Globus pallidus (tissue), 1 donor: ENCODE results near the gene FBXL7.
A peak's percentile ranks its signal among the peaks of the same experiment; 100 is the strongest.
"Not testable (repeated sequence)": the region's sequence is repeated elsewhere in the genome, so short reads cannot be mapped to it uniquely, and the experiment has no call there.

Experiments
- DNase-seq: peaks from one replicate; pipeline ENCODE4 v3.0.0-alpha.2; 2015; ENCODE audit warnings: low spot score

FBXL7 gene

GRCh38 chr5:15808577-15808976, 308.6 kb downstream of the FBXL7 start:
- no peak for DNase-seq

DNA sequence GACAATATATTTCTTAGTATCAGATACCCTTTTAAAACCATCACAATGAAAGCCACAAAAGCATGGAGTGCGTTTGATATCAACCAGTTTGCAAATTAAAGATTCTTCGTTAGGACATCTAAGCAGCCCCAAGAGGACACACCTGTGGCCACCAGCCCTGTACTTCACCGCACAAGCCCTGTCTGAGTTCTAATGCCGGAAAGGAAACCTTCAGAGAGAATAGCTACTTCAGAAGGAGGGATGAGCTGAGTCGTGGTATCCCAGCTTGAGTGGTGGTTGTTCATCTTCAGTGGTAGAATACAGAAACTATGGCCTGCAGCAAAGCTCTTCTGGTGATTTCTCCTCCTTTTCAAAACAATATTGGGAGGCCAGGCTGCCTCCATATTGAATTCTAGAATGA, 319.6 kb downstream of the FBXL7 start:
- no peak for DNase-seq

- DNase-seq = no peak
These were observed 321.5 kb downstream of the FBXL7 start for GRCh38 chr5:15821506-15821905.

GRCh38 chr5:15823398-15823797, 323.4 kb downstream of the FBXL7 start:
- no peak for DNase-seq

DNA sequence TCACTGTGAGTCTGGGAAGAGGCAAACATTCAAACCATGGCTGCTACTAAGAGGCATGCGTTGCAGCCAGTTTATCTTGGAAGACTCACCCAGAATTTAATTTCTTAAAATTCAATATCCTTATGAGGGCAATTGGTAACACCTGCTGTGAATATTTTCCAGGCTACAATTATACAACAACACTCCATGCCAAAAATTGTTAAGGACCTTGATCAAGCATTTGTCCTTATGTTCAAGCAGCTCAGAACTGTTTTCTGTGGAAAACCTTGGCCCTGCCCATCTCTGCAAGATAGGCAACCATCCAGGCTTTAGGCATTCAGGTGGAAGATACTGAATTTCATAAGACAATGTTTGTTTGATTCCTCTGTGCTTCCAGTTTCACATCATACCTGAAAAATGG, 327.8 kb downstream of the FBXL7 start:
- DNase-seq = no peak

DNA sequence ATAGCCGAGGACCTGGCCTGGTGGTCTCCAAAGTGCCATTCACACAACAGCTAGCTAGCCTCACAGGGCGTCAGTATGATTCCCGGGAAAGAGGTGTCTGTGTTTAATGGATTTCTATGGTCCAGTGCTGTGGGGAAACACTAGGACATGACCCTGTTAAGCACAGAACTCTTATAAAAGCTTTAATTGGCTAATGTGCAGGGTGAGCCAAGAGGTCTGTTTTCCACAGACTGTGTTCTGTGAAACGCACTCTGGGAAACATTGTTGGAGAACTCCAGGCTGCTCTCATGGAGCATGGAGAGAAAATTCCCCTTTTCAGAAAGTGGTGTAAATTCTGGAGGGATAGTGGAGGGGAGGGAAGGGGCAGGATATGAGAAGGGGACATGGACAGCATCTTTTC, 331.4 kb downstream of the FBXL7 start:
- DNase-seq = no peak

DNA sequence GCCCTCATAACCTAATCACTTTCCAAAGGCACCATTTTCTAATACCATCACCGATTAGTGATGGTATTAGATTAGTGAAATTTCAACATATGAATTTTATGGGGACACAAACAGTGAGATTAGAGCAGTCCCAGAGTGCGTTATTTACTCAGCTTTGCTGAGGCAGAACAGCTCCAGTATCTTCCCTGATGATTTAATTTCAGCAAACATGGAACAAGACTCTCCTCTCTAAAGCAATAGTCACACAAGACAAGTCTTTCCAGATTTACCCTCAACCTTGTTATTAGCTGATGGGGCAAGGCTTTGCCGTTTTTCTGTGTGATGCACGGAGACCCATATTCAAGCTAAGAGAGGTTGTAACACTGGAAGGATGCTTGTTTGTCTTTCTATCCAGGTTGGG, 333.4 kb downstream of the FBXL7 start:
- no peak for DNase-seq

DNA sequence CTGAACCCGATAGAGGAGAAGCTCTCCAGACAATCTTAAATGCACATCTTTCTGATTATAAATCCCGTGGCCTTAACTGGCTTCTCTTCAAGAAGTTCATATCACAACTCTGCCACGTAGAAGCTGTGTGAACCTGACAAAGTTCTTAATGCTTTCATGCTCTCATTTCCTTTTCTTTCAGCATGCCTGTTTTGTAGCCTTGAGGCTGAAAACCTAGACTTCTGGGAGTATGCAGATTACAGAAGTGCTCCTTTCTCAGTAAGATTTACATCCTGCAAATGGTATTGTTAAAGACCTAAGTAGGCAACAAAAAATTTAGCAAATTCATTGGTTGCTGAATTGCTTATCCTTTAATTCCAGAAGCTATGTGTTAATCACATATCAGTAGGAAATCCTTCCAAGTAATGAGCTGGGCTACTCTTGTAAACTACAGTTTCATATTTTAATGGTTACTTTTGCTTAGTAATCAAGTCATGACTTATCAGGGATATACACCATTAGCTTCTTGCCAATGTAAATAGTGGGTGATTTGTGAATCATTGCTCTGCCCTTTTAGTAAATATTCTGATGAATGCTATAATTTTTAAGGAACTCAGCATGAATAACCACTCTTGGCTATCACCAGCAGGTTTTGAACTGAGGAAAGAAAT, 334.7 kb downstream of the FBXL7 start:
- DNase-seq = no peak

DNA sequence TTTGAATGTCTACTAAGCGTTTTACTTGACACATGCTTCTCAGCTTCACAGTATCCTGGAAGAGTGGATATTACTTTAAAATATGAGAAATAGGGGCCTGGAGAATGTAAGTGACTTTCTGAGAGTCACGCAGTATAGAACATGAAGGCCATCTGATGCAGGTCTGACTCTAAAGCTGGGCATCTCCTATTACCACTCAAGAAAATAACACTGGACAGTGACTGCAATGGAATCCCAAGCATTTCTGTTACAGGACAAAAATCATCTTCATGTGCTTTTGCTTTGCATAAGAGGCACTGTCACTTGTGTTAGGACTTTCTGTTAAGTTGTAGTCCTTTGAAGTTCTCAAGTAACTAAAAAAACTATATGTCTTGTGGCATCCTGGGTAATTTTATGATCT, 335.5 kb downstream of the FBXL7 start:
- no peak for DNase-seq

- DNase-seq = no peak
These were observed 337.7 kb downstream of the FBXL7 start for GRCh38 chr5:15837551-15838289.

DNA sequence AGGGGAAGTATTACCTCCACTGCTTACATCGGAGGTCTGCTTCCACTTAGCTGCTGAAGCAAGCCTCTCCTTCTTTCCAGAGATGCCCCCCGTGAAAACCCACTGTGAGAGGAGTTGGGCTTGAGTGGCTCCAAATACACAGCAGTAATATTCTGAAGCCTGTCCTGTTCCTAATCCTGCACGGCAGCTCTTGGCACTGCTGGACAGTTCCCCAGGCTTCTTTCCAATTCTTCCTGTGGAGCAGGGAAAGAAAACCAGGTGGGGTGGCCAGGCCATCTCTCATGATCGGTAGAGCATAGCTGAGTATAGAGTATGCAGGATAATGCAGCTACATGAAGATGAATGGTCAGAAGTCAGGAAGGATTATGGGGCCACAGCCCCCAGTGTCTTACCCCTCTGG, 344.3 kb downstream of the FBXL7 start:
- no peak for DNase-seq

DNA sequence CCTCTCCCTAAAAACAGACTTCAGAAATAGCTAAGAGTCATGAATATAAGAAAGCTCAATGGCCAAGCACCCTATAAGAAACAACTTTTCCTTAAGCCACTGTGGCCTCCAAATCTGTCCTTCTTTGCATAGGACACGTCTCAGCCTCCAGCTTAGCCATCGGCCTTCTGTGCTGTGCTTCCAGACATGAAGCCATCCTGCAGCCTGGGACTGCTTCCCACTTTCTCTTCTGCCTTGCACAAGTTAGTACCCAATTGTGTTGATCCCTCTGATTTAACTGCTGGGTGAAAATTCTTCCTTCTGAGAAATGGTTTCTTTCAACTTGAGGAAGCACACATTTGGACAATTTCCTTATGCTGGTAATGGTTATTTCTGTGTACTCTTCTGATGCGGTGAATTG, 344.9 kb downstream of the FBXL7 start:
- DNase-seq = no peak

GRCh38 chr5:15850536-15850935, 350.6 kb downstream of the FBXL7 start:
- no peak for DNase-seq

- DNase-seq = peak; percentile 11
These were observed 351.0 kb downstream of the FBXL7 start for GRCh38 chr5:15850939-15851341.

DNA sequence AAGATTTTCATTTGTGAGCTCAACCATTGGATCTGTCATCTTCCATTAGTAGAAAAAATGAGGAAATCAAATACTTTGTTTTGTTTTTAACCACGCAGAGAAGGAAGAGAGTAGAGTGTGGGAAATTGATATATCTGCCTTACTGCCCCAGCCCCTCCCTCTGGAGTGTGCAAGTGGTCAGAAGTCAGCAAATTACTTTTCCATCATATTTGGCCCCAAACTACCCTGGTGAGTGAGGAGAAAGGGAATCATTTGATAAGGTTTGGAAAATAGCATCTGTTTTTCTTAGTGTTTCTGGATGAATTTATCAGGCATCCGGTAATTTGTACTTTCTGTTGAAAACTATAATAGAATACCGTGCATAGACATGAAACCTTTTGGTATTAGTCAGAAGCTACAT, 352.2 kb downstream of the FBXL7 start:
- no peak for DNase-seq

- no peak for DNase-seq
These were observed 353.0 kb downstream of the FBXL7 start for GRCh38 chr5:15852949-15853348.

DNA sequence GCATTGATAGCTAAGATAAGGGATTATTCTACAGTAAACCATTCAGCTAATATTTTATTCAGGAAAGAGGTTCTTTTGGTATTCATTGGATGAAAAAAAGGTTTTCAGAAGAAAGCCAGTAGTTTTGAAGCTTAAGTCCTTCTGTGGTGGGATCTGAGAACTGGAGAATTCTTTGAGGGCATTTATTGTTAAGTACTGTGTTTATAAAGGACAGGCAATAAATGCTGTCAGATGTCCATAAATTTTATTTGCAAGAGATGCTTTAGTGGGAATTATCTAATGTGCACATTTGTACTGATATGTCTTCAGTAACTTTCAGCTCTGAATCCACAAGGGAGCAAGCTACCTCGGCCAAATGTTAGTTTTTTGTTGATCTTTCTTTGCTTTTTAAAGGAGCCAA, 358.3 kb downstream of the FBXL7 start:
- no peak for DNase-seq

- no peak for DNase-seq
These were observed 364.7 kb downstream of the FBXL7 start for GRCh38 chr5:15864536-15865215.

DNA sequence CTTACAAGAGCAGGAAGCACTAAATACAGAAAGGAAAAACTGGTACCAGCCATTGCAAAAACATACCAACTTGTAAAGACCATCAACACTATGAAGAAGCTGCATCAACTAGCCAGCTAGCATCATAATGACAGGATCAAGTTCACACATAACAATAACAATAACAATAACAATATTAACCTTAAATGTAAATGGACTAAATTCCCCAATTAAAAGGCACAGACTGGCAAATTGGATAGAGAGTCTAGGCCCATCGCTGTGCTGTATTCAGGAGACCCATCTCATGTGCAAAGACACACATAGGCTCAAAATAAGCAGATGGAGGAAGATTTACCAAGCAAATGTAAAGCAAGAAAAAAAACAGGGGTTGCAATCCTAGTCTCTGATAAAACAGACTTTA, 372.3 kb downstream of the FBXL7 start:
- DNase-seq = not testable (repeated sequence)

GRCh38 chr5:15877914-15878313, 377.9 kb downstream of the FBXL7 start:
- DNase-seq = no peak

DNA sequence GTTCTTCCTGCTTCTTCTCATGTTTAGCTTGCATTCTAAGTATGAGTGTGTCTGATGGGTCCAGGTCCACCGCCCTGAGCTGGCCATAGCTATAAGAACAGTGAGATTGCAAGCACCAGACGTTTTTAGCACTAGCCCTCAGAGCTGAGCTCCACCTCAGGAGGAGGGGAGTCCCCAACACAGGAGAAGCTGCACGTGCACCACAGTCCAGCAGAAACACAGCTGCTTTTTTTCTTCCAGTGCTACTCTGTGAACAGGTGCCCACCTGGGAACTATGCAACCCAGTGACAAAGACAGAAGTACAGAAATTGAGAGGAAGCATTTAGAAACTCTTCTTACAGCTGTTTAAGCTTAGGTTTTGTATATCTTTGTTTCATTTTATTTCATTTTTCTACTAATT, 380.2 kb downstream of the FBXL7 start:
- DNase-seq = no peak

- no peak for DNase-seq
These were observed 385.2 kb downstream of the FBXL7 start for GRCh38 chr5:15885156-15885555.

- no peak for DNase-seq
These were observed 386.2 kb downstream of the FBXL7 start for GRCh38 chr5:15886156-15886555.
